A549 (cell line): ENCODE results near the gene PTPRN2. TPM values are rescaled to one million over a fixed set of nuclear protein-coding genes. Genes with fewer than 3 reads are reported as not detected.

Experiments
- ATAC-seq, 2 experiments: fragments of 200-7000 bp in 1 of 2; fragments of >200 bp in 1 of 2; cut with Nextera tagmentation in 1 of 2; cut with Tn5 transposase in 1 of 2; 3 replicates each; pipeline versions ENCODE4 v1.8.0 to v1.9.1; 2018 to 2020; ENCODE audit warnings: mild to moderate bottlenecking in 1 of 2, moderate library complexity in 1 of 2
- CTCF ChIA-PET: fragments of 300-600 bp; sonication (Branson Sonifier 250); formaldehyde crosslinking; extraction: SDS; loops from one replicate; lab custom pipeline; 2021; ENCODE audit warnings: antibody characterized with exemption, inconsistent platforms; lab: Yijun Ruan, JAX
- POLR2A ChIA-PET: fragments of 350-600 bp; formaldehyde crosslinking; extraction: SDS; loops from one replicate; lab custom pipeline; 2021; ENCODE audit warnings: antibody characterized with exemption, inconsistent platforms; lab: Yijun Ruan, JAX
- DNase-seq, 2 experiments: peaks; one replicate each; pipeline versions ENCODE4 v3.0.0 to v3.0.0-alpha.2; 2011 to 2016; ENCODE audit warnings: low read depth in 1 of 2, low spot score in 1 of 2
- FAIRE-seq: peaks from 2 replicates; lab custom pipeline; 2011; peaks lifted over from hg19 to GRCh38; lab: Jason Lieb, UNC
- H3K27ac ChIP-seq, 2 experiments: fragments of >200 bp; sonication (Bioruptor Twin); formaldehyde crosslinking; 3 replicates each; pipeline ENCODE4 v1.5.1; 2016 to 2017
- H3K4me1 ChIP-seq: fragments of >200 bp; sonication (Bioruptor Twin); formaldehyde crosslinking; 3 replicates; pipeline ENCODE4 v1.6.1; 2016
- H3K4me2 ChIP-seq: fragments of >200 bp; sonication (Bioruptor Twin); formaldehyde crosslinking; 3 replicates; pipeline ENCODE4 v1.6.1; 2016
- H3K4me3 ChIP-seq: fragments of >200 bp; sonication (Bioruptor Twin); formaldehyde crosslinking; 3 replicates; pipeline ENCODE4 v1.5.1; 2016
- H3K9me3 ChIP-seq: fragments of >200 bp; sonication (Bioruptor Twin); formaldehyde crosslinking; 3 replicates; pipeline ENCODE4 v1.6.1; 2016
- CBX8 ChIP-seq: fragments of 200-600 bp; sonication (generic); IDR thresholded peaks from 2 replicates; pipeline ENCODE4 v1.6.1; 2016
- CEBPB ChIP-seq, 2 experiments: fragments of >200 bp in 1 of 2; sonication (Bioruptor Twin) in 1 of 2; formaldehyde crosslinking in 1 of 2; IDR thresholded peaks; 2 replicates each; pipeline ENCODE4 v1.6.1; 2012 to 2016
- ESRRA ChIP-seq: fragments of 150-350 bp; IDR thresholded peaks from 2 replicates; pipeline ENCODE4 v1.6.1; 2014; ENCODE audit warnings: mild to moderate bottlenecking, low read length, borderline replicate concordance
- FOSL2 ChIP-seq, 2 experiments: fragments of 450-650 bp in 1 of 2; fragments of >200 bp in 1 of 2; sonication (Bioruptor Twin) in 1 of 2; formaldehyde crosslinking; IDR thresholded peaks; 2 replicates each; pipeline versions ENCODE4 v1.5.0 to v1.6.1; 2016 to 2020; ENCODE audit warnings: mild to moderate bottlenecking in 1 of 2, moderate library complexity in 1 of 2
- HOXA7 ChIP-seq: fragments of 250-450 bp; sonication (Bioruptor Pico); IDR thresholded peaks from 2 replicates; pipeline ENCODE4 v1.5.0; 2020; ENCODE audit warnings: mild to moderate bottlenecking, moderate library complexity
- HOXB13 ChIP-seq: fragments of 250-450 bp; sonication (Bioruptor Pico); IDR thresholded peaks from 2 replicates; pipeline ENCODE4 v1.5.0; 2020; ENCODE audit warnings: low read depth, mild to moderate bottlenecking, moderate library complexity
- JUN ChIP-seq, 2 experiments: fragments of >200 bp; sonication (Bioruptor Twin); formaldehyde crosslinking; IDR thresholded peaks; 2 replicates in 1 of 2; 3 replicates in 1 of 2; pipeline ENCODE4 v1.6.1; 2016 to 2017
- MAZ ChIP-seq: fragments of 150-350 bp; IDR thresholded peaks from 2 replicates; pipeline ENCODE4 v1.6.1; 2014; ENCODE audit warnings: antibody characterized with exemption, low read depth, low read length, borderline replicate concordance
- NFE2L2 ChIP-seq: fragments of 150-350 bp; conservative IDR thresholded peaks from 2 replicates; pipeline ENCODE4 v1.6.1; 2014; ENCODE audit warnings: low read length
- NR3C1 ChIP-seq: fragments of >200 bp; sonication (Bioruptor Twin); formaldehyde crosslinking; IDR thresholded peaks from 3 replicates; pipeline ENCODE4 v1.6.1; 2017
- PHF8 ChIP-seq: fragments of 200-600 bp; sonication (generic); IDR thresholded peaks from 2 replicates; pipeline ENCODE4 v1.6.1; 2016; ENCODE audit warnings: low read depth, mild to moderate bottlenecking, antibody characterized with exemption, moderate library complexity, borderline replicate concordance
- RARB ChIP-seq: fragments of 250-450 bp; sonication (Bioruptor Pico); IDR thresholded peaks from 2 replicates; pipeline ENCODE4 v1.8.0; 2021; ENCODE audit warnings: mild to moderate bottlenecking, moderate library complexity
- RFX5 ChIP-seq: fragments of 450-650 bp; IDR thresholded peaks from 2 replicates; pipeline ENCODE4 v1.7.1; 2014; ENCODE audit warnings: antibody characterized with exemption, mild to moderate bottlenecking, moderate library complexity
- TFCP2L1 ChIP-seq: fragments of 250-450 bp; sonication (Bioruptor Pico); IDR thresholded peaks from 2 replicates; pipeline ENCODE4 v1.5.0; 2021; ENCODE audit warnings: mild to moderate bottlenecking
- ZC3H11A ChIP-seq: fragments of 450-650 bp; IDR thresholded peaks from 2 replicates; pipeline ENCODE4 v1.6.1; 2014; ENCODE audit warnings: antibody characterized with exemption, mild to moderate bottlenecking
- ZNF302 ChIP-seq: fragments of 250-450 bp; sonication (Bioruptor Pico); IDR thresholded peaks from 2 replicates; pipeline ENCODE4 v1.9.0; 2021; ENCODE audit warnings: inconsistent platforms, mild to moderate bottlenecking, moderate library complexity
- ZSCAN20 ChIP-seq: fragments of 250-450 bp; sonication (Bioruptor Pico); IDR thresholded peaks from 2 replicates; pipeline ENCODE4 v1.8.0; 2022; ENCODE audit warnings: mild to moderate bottlenecking, moderate library complexity
- WGBS: methylation state at CpG from one replicate; pipeline ENCODE4 v1.1.6; 2017; ENCODE audit errors: missing lambda C conversion rate; 5-methylcytosine and 5-hydroxymethylcytosine counted together
- polyA plus RNA-seq, 4 experiments: library from polyadenylated mRNA; depleted of rRNA in 3 of 4; stranded (reverse); fragments of >200 nt; fragmentation: RNase III in 1 of 4; extraction: RNeasy Plus Mini Kit Qiagen cat#74134 plus additional on column Dnase treatment in 1 of 4; gene quantifications; 2 replicates in 3 of 4; 3 replicates in 1 of 4; pipeline ENCODE4 v1.2.3, GENCODE V29; 2011 to 2017
- TF ChIP-seq, protein P1 (sequence below): IDR thresholded peaks from 2 replicates; pipeline ENCODE4 v1.6.1; 2012
- TF ChIP-seq, protein P2 (sequence below): fragments of >200 bp; sonication (Bioruptor Twin); formaldehyde crosslinking; IDR thresholded peaks from 3 replicates; pipeline ENCODE4 v1.5.1; 2016
- TF ChIP-seq, protein P3 (sequence below): fragments of >200 bp; sonication (Bioruptor Twin); formaldehyde crosslinking; IDR thresholded peaks from 3 replicates; pipeline ENCODE4 v1.6.1; 2016

The PTPRN2 gene
- polyA plus RNA-seq, 2 of the 4 experiments (the other 2 are of a cell fraction): 0.41 to 1.2 TPM

DNA sequence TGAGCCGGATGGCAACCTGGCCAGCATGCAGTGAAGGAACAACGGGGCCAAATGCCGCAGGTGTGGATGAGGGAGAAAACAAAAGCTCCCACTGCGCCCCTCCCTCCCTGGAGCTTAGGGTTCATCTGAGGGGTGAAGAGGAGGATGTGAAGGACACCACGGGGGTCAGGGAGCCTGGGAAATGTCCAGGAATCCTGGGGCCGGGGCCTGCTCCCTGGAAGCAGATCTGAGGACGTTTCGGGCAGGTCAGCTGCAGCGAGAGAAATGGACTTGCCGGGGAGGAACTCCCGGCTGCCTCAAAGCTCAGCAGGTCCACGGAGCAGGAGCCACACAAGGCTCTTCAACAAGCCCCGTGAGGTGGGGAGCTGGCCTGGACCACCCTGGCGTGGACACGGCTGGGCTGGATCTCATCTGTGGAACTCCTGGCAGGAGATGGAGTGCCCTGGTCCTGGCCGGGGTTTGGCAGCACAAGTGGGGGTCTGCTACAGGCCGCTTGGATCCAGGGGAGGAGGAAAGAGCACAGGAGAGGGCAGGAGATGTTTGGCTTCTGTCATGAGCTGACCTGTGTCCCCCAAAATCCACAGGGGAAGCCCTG lies 585.0 kb downstream of the PTPRN2 start:
- no peak overlapping the region for H3K4me2 ChIP-seq
- no peaks in the 10 kb centered on the region for H3K4me1 ChIP-seq
- no peaks in the 10 kb centered on the region for H3K9me3 ChIP-seq
- no peak for FAIRE-seq
- 85% methylated on average over 13 of the region's 17 CpGs for WGBS
- no peak overlapping the region for H3K4me3 ChIP-seq
- CTCF ChIA-PET: no interaction called here
- no peak for ATAC-seq
- no peak for DNase-seq
- no peak for TF ChIP-seq ZNF302
- no peak for TF ChIP-seq NR3C1
- TF ChIP-seq, protein P1, sequence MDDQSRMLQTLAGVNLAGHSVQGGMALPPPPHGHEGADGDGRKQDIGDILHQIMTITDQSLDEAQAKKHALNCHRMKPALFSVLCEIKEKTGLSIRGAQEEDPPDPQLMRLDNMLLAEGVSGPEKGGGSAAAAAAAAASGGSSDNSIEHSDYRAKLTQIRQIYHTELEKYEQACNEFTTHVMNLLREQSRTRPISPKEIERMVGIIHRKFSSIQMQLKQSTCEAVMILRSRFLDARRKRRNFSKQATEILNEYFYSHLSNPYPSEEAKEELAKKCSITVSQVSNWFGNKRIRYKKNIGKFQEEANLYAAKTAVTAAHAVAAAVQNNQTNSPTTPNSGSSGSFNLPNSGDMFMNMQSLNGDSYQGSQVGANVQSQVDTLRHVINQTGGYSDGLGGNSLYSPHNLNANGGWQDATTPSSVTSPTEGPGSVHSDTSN: no peak
- TF ChIP-seq, protein P2, sequence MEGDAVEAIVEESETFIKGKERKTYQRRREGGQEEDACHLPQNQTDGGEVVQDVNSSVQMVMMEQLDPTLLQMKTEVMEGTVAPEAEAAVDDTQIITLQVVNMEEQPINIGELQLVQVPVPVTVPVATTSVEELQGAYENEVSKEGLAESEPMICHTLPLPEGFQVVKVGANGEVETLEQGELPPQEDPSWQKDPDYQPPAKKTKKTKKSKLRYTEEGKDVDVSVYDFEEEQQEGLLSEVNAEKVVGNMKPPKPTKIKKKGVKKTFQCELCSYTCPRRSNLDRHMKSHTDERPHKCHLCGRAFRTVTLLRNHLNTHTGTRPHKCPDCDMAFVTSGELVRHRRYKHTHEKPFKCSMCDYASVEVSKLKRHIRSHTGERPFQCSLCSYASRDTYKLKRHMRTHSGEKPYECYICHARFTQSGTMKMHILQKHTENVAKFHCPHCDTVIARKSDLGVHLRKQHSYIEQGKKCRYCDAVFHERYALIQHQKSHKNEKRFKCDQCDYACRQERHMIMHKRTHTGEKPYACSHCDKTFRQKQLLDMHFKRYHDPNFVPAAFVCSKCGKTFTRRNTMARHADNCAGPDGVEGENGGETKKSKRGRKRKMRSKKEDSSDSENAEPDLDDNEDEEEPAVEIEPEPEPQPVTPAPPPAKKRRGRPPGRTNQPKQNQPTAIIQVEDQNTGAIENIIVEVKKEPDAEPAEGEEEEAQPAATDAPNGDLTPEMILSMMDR: no peak
- no peak for TF ChIP-seq ESRRA
- TF ChIP-seq CEBPB (IDR thresholded peaks at IDR 0.05): no peak
- TF ChIP-seq FOSL2 (IDR thresholded peaks at IDR 0.05): no peak
- TF ChIP-seq FOSL2 (CRISPR knock-in tag; IDR thresholded peaks at IDR 0.05): no peak
- no peak for TF ChIP-seq ZC3H11A
- no peak for TF ChIP-seq HOXB13
- TF ChIP-seq PHF8: no peak
- no peak for TF ChIP-seq MAZ
- TF ChIP-seq RARB (CRISPR knock-in tag): no peak
- POLR2A ChIA-PET: no interaction called here
- H3K27ac ChIP-seq: no peak overlapping the region

DNA sequence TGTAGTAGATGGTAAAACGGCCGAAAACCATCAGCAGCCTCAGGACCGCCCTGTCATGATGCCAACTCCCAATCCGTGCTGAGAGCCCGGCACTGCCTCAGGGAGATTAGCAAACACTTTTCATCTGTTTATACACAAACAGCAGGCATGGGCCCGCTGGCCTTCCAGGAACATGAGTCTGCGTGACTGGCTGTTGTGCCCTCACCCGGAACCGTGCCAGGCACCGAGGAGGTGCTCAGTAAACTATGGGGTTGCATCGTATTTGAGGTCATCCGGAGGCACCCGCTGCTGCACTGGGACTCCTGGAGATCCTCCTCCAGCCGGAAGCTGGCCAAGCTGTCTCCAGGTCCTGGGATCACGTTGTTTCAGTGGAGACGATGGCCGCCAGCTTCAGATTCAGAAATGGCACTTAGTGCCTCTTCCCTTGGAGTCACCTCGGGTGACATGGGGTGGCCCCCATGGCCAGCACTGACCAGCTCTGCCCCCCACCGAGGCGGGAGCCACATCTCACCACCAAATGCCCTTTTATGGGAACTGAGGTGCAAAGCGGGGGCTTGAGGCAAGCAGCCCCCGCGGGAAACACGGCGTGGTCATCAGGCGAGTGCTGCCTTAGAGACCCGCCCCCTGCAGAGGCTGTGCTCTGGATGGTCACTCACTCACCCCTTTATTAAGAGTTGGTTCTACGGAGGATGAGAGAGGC lies 585.9 kb downstream of the PTPRN2 start:
- FAIRE-seq: no peak
- Histone ChIP-seq H3K4me1 (no peaks in the 10 kb centered on the region), H3K27ac (no peak overlapping the region), H3K4me3 (no peak overlapping the region)
- peak; percentile 27 to 63; a peak in 5 of 6 replicates for ATAC-seq
- ChIA-PET CTCF (no interaction called here), POLR2A (no interaction called here)
- peak in 1 of 2 experiments; percentile 42 for DNase-seq
- WGBS: 54% methylated on average over 24 of the region's 28 CpGs
- TF ChIP-seq CEBPB (IDR thresholded peaks at IDR 0.05): no peak
- TF ChIP-seq, all 56 proteins: peak for 0
- Histone ChIP-seq H3K9me3 (no peaks in the 10 kb centered on the region), H3K4me2 (0 out of 3 replicates have a peak overlapping the region, but pooled peaks have one; percentile 9)

DNA sequence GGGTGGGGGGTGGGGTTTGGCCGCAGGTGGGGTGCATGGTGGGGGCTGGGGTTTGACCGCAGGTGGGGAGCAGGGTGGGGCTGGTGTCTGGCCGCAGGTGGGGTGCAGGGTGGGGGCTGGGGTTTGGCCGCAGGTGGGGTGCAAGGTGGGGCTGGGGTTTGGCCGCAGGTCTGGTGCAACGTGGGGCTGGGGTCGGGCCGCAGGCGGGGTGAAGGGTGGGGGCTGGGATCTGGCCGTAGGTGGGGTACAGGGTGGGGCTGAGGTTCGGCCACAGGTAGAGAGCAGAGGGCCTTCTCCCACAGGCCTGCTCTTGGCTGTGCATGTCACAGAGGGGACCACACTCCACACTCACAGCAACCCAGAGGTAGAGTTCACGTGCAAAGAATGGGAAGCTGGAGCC lies 586.6 kb downstream of the PTPRN2 start:
- DNase-seq (no peak), ATAC-seq (no peak), FAIRE-seq (no peak)
- H3K27ac ChIP-seq: no peak overlapping the region
- no peaks in the 10 kb centered on the region for H3K9me3 ChIP-seq
- 73% methylated on average over 2 of the region's 12 CpGs for WGBS
- H3K4me1 ChIP-seq: no peaks in the 10 kb centered on the region
- no peak for TF ChIP-seq CBX8
- TF ChIP-seq TFCP2L1 (CRISPR knock-in tag): no peak
- no peak for TF ChIP-seq ZSCAN20
- TF ChIP-seq NFE2L2: no peak
- no peak for TF ChIP-seq JUN (IDR thresholded peaks at IDR 0.05)
- no peak for TF ChIP-seq ESRRA
- TF ChIP-seq HOXA7 (CRISPR knock-in tag): no peak
- no peak for TF ChIP-seq PHF8
- TF ChIP-seq, protein P3, sequence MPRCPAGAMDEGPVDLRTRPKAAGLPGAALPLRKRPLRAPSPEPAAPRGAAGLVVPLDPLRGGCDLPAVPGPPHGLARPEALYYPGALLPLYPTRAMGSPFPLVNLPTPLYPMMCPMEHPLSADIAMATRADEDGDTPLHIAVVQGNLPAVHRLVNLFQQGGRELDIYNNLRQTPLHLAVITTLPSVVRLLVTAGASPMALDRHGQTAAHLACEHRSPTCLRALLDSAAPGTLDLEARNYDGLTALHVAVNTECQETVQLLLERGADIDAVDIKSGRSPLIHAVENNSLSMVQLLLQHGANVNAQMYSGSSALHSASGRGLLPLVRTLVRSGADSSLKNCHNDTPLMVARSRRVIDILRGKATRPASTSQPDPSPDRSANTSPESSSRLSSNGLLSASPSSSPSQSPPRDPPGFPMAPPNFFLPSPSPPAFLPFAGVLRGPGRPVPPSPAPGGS: no peak
- no peak for TF ChIP-seq RFX5
- TF ChIP-seq, all 56 proteins: peak for 0
- Histone ChIP-seq H3K4me2 (0 out of 3 replicates have a peak overlapping the region, but pooled peaks have one; percentile 9), H3K4me3 (no peak overlapping the region)
- POLR2A ChIA-PET: no interaction called here
- CTCF ChIA-PET: no interaction called here
